ENCODE data around the gene VWF.

Gene VWF

GRCh38 chr12:6093764-6094163 is 30.7 kb downstream of the VWF start:
- no peak for DNase-seq (ENCODE audit: low spot score)
- no peak for TF ChIP-seq CTCF (IDR thresholded peaks at IDR 0.05; ENCODE audit: borderline replicate concordance, control extremely low read depth, extremely low read depth, insufficient read depth, missing control alignments)
- in situ Hi-C loops (cut with MboI; ENCODE audit: low sequenced_read_pairs, unreplicated experiment) = no loop called here

- no peak for DNase-seq (ENCODE audit: low spot score)
- in situ Hi-C loops (cut with MboI; ENCODE audit: low sequenced_read_pairs, unreplicated experiment) = no loop called here
- no peak for TF ChIP-seq CTCF (IDR thresholded peaks at IDR 0.05; ENCODE audit: borderline replicate concordance, control extremely low read depth, extremely low read depth, insufficient read depth, missing control alignments)
Observed at GRCh38 chr12:6092784-6093722, 31.4 kb downstream of the VWF start.

GRCh38 chr12:6091786-6092566 is 32.5 kb downstream of the VWF start:
- no peak for TF ChIP-seq CTCF (IDR thresholded peaks at IDR 0.05; ENCODE audit: borderline replicate concordance, control extremely low read depth, extremely low read depth, insufficient read depth, missing control alignments)
- no peak for DNase-seq (ENCODE audit: low spot score)
- in situ Hi-C loops (cut with MboI; ENCODE audit: low sequenced_read_pairs, unreplicated experiment) = no loop called here

- in situ Hi-C loops (cut with MboI; ENCODE audit: low sequenced_read_pairs, unreplicated experiment) = no loop called here
- DNase-seq (ENCODE audit: low spot score) = no peak
- no peak for TF ChIP-seq CTCF (IDR thresholded peaks at IDR 0.05; ENCODE audit: borderline replicate concordance, control extremely low read depth, extremely low read depth, insufficient read depth, missing control alignments)
Observed at GRCh38 chr12:6090803-6091202, 33.7 kb downstream of the VWF start.

- in situ Hi-C loops (cut with MboI; ENCODE audit: low sequenced_read_pairs, unreplicated experiment) = no loop called here
- DNase-seq (ENCODE audit: low spot score) = no peak
Observed at GRCh38 chr12:6088921-6089747, 35.3 kb downstream of the VWF start.

More at GRCh38 chr12:6088921-6089747, 35.3 kb downstream of the VWF start:
- no peak for TF ChIP-seq CTCF (IDR thresholded peaks at IDR 0.05; ENCODE audit: borderline replicate concordance, control extremely low read depth, extremely low read depth, insufficient read depth, missing control alignments)
